HG03025 (cell line): ENCODE results near the gene RIC8B.
"Not testable (repeated sequence)": the region's sequence is repeated elsewhere in the genome, so short reads cannot be mapped to it uniquely, and the experiment has no call there.

Source experiments
- ATAC-seq: cut with Tn5 transposase; IDR thresholded peaks from one replicate; pipeline ENCODE4 v1.9.1; 2021; ENCODE audit warnings: mild to moderate bottlenecking, moderate library complexity; ENCODE audit not compliant: unreplicated experiment, low FRiP score

Gene RIC8B

DNA sequence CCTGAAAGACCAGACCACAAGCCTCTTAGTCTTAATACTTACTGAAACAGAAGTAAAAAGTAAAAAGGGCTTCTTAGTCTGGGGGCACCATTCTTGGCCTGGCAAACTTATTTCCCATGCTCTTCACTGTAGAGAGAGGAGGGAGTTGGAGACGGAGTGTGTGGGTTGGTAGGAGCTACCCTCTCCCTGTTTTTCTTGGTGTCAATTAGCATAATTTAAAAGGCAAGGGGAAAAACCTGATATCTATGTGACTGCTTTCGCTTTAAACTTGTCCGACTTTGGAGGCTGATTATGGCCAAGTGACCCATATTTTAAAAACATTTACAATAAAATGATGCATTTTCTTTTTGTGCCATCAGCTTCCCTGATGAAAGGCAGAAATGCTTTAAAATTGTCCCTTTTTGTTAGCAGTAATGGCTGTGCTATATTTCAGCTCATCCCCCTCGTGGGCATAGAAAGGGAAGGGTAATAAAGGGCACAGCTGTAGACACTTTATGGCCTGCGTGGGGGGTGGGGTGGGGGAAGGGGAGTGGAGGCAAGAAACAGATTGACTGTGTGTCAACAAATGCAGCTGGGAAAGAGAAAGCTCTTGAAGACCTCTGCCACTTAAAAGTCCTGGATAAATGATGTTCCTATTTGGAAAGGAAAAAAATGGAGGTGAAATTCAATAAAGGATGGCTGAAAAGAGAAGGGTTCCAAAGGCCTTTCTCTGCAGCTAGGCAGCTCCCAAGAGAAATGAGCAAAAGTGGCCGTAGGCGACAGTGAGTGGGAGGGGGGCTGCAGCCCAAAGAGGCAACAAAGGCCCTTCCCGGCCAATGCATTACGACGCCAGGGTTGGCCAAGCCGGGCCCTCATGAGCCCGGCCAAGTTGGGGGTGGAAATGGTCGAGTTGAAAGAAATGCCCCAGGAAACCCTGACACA is 123.8 kb downstream of the RIC8B start:
- ATAC-seq = no peak

- no peak for ATAC-seq
Observed at GRCh38 chr12:106900554-106900953, 126.1 kb downstream of the RIC8B start.

GRCh38 chr12:106901276-106901675 is 126.8 kb downstream of the RIC8B start:
- no peak for ATAC-seq

- no peak for ATAC-seq
Observed at GRCh38 chr12:106902053-106902452, 127.6 kb downstream of the RIC8B start.

DNA sequence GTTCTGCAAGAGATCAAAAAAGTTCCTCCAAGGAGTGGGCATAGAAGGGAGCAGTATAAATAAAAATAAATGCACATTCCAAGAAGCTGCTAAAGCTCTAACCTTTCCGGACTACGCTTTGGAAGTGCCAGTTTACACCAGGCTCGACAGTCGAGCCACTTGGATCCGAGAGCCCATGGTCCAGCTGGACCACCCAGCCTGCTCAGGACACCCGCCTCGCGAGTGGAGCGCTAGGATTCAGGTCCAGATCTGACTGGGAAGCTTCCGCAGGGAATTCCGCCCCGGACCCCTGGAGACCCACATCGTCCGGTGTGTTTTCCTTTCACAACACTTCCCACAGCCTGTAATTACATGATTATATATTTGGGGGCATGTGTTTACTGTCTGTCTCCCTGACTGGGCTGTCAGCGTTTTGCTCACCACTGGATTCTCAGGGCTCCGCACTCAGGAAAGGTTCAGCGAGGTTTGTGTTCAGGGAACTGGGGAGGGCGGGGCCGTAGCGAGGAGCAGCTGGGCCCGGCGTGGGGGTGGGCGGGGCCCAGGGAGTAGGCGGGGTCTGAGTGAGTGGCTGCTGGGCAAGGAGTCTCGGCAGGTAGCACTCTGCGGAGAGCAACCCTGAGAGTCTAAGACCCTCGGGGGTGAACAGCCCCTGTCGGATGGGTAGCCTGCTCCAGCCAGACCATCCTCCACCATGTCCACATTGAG is 128.9 kb downstream of the RIC8B start:
- peak; percentile 53 for ATAC-seq

GRCh38 chr12:106906715-106907114 is 132.2 kb downstream of the RIC8B start:
- ATAC-seq = no peak

GRCh38 chr12:106907411-106907810 is 132.9 kb downstream of the RIC8B start:
- no peak for ATAC-seq

DNA sequence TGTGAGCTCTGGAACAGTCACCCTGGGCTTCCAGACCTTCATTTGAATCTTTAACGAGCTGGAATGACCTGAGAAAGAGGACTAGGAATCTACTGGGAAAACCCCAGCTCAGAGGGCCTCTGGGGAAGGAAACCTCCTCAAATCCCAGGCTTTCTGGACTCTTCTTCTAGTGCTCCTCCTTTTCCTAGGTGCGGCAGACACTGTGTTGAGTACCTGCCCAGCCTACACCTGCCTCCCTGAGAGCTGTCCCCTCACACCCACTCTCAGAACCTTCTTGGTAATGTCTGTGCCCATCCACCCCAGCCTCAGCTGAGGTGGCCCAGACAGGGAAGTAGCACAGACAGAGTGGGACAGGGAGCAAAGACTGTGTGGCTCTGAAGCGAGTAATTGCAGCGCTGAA is 133.4 kb downstream of the RIC8B start:
- ATAC-seq = no peak

GRCh38 chr12:106908561-106908960 is 134.1 kb downstream of the RIC8B start:
- ATAC-seq = no peak

- ATAC-seq = no peak
Observed at GRCh38 chr12:106910202-106910601, 135.7 kb downstream of the RIC8B start.

GRCh38 chr12:106911581-106911980 is 137.1 kb downstream of the RIC8B start:
- ATAC-seq = no peak

GRCh38 chr12:106913456-106913855 is 139.0 kb downstream of the RIC8B start:
- no peak for ATAC-seq

DNA sequence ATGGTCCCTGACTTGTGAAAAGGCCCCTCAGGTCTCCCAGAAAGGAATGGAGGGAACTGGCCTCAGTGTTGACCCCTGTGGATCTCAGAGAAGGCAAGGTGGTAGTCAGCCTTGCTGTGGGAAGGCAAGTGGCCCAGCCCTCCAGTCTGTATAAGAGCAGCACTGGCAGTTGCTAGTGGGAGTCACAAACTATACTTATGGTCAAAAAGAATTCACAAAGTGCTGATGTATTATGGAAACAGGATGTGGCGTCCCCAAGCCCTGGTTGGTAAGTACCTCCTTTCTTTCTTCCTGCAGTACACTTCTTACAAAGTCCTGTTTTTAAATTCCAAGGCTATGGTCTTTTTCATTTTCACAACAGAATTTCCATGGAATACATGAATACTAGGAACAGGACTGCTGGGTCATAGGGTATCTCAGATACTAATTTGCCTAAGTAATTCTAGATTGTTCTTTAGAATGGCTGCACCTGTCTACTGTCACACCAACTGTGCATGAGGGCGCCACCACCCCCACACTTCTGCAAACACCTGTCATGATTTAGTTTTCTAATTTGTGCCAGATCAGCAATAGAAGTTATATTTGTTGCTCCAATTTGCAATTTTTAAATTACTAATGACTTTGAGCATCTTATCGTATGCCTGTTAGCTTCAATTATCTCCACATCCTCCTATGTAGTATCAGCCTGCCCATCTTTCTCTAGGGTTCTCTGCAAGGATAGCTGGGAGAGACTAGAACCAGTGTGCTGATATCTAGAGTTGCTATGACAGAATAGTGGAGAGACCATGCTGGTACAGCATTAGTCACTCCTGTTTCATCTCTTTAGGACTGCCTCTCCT is 140.5 kb downstream of the RIC8B start:
- ATAC-seq = peak; percentile 57

GRCh38 chr12:106915635-106916026 is 141.1 kb downstream of the RIC8B start:
- no peak for ATAC-seq

GRCh38 chr12:106917503-106917902 is 143.0 kb downstream of the RIC8B start:
- ATAC-seq = no peak

DNA sequence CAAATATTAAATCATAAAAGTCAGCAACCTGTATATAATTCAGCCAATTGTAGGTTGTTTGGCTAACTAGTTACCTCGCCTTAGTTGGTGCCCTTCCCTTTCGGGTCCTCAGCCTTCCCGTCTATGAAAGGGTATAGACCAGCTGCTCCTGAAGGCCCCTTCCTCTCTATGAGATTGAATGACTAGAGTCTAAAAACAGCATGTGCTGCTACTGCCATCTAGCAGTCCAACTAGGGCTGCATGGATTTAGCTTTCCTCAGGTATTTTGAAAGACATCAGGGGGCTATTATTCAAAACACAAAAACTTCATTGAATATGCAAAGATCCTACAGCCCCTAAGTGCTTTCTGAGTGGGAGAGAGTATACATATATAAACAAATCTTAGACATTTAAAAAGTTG is 144.3 kb downstream of the RIC8B start:
- no peak for ATAC-seq

- ATAC-seq = no peak
Observed at GRCh38 chr12:106919910-106920544, 145.5 kb downstream of the RIC8B start.

- not testable (repeated sequence) for ATAC-seq
Observed at GRCh38 chr12:106921976-106922375, 147.5 kb downstream of the RIC8B start.

DNA sequence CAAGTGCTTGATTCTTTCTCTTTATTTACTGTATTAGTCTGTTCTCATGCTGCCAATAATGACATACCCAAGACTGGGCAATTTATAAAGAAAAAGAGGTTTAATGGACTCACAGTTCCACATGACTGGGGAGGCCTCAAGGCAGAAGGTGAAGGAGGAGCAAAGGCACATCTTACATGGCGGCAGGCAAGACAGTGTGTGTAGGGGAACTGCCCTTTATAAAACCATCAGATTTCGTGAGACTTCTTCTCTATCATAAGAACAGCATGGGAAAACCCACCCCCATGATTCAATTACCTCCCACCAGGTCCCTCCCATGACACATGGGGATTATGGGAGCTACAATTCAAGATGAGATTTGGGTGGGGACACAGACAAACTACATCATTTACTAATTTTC is 149.1 kb downstream of the RIC8B start:
- ATAC-seq = not testable (repeated sequence)

GRCh38 chr12:106924268-106924861 is 149.9 kb downstream of the RIC8B start:
- ATAC-seq = no peak
